ENCODE measurements around the gene DNAH14. TPM values are rescaled to one million over a fixed set of nuclear protein-coding genes. Genes with fewer than 3 reads are reported as not detected.

DNAH14 gene
- total and polyA plus RNA-seq, 2 of the 4 experiments (the other 2 are of a cell fraction), result 2.7 to 3.6 TPM

DNA sequence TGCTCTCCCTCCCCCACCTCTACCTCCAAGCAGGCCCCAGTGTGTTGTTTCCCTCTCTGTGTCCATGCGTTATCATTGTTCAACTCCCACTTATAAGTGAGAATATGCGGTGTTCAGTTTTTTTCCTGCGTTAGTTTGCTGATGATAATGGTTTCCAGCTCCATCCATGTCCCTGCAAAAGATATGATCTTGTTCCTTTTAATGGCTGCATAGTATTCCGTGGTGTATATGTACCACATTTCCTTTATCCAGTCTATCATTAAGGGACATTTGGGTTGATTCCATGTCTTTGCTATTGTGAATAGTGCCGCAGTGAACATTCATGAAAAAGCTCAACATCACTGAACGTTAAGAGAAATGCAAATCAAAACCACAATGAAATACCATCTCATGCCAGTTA is 58.6 kb downstream of the DNAH14 start:
- H4K5ac ChIP-seq (ENCODE audit: low read depth, low read length), result no peak overlapping the region
- no peak overlapping the region for H3K4me3 ChIP-seq (ENCODE audit: insufficient read depth, low read depth, low read length)
- H2AK5ac ChIP-seq (ENCODE audit: low read depth, low read length), result no peak overlapping the region
- no peak overlapping the region for H3K18ac ChIP-seq (ENCODE audit: low read depth, low read length)
- ChIA-PET CTCF (no interaction called here), POLR2A (ENCODE audit: unreplicated experiment) (no interaction called here)
- no peak overlapping the region for H2BK15ac ChIP-seq (ENCODE audit: low read depth, low read length)
- H3K4ac ChIP-seq (ENCODE audit: low read depth, low read length), result no peak overlapping the region
- H3K9ac ChIP-seq (ENCODE audit: low read depth, low read length), result no peak overlapping the region
- no peak overlapping the region for H2BK120ac ChIP-seq (ENCODE audit: low read depth, low read length)
- H4K91ac ChIP-seq (ENCODE audit: insufficient read depth, low read depth, low read length), result no peak overlapping the region
- H3K27ac ChIP-seq (ENCODE audit: insufficient read depth, low read length), result no peak overlapping the region
- dilution Hi-C loops (cut with HindIII; ENCODE audit: low sequenced_read_pairs, unreplicated experiment) (no loop called here), intact Hi-C loops (cut with micrococcal nuclease) (no loop called here), in situ Hi-C loops (cut with MboI; ENCODE audit: low sequenced_read_pairs) (no loop called here)
- no peak overlapping the region for H2AK9ac ChIP-seq (replicated peaks; ENCODE audit: low read depth, low read length, poor library complexity)
- no peaks in the 10 kb centered on the region for H4K20me1 ChIP-seq (ENCODE audit: insufficient read depth, low read length)
- H2BK5ac ChIP-seq (ENCODE audit: low read depth, low read length, poor library complexity, severe bottlenecking), result no peak overlapping the region
- H3K14ac ChIP-seq (replicated peaks; ENCODE audit: low read depth, low read length), result no peak overlapping the region
- no peak overlapping the region for H3K4me2 ChIP-seq (ENCODE audit: low read depth, low read length)
- BruUV-seq (replicated peaks), result no TSS peak
- no peaks in the 10 kb centered on the region for H3K9me1 ChIP-seq (ENCODE audit: insufficient read depth, low read length)
- no peaks in the 10 kb centered on the region for H3K79me1 ChIP-seq (ENCODE audit: low read depth in 1 of 2, low read length in 2 of 2)
- no peaks in the 10 kb centered on the region for H3K36me3 ChIP-seq (ENCODE audit: control insufficient read depth, insufficient read depth, low read length)
- no CpG with 5 or more reads among the region's 6 CpGs for WGBS, 2 experiments (ENCODE audit: extremely low coverage in 2 of 2, insufficient read length in 1 of 2)
- no peak overlapping the region for H4K8ac ChIP-seq (ENCODE audit: low read depth in 2 of 2, low read length in 2 of 2)
- no peak overlapping the region for H2BK20ac ChIP-seq (ENCODE audit: low read depth, low read length)
- H3K27me3 ChIP-seq (ENCODE audit: control insufficient read depth, insufficient read depth, low read length), result no peaks in the 10 kb centered on the region
- ATAC-seq (ENCODE audit: low read depth) (no peak), DNase-seq (no peak)
- no peak overlapping the region for H3K56ac ChIP-seq (ENCODE audit: extremely low read depth, insufficient read depth, low read length)
- no peaks in the 10 kb centered on the region for H3K9me3 ChIP-seq (ENCODE audit: control insufficient read depth, insufficient read depth, low read length)
- TF ChIP-seq MAZ (IDR thresholded peaks at IDR 0.05; ENCODE audit: borderline replicate concordance, low read depth, low read length), result no peak
- no peak for TF ChIP-seq RCOR1 (IDR thresholded peaks at IDR 0.05; ENCODE audit: insufficient replicate concordance, low read length)
- TF ChIP-seq, protein P1, sequence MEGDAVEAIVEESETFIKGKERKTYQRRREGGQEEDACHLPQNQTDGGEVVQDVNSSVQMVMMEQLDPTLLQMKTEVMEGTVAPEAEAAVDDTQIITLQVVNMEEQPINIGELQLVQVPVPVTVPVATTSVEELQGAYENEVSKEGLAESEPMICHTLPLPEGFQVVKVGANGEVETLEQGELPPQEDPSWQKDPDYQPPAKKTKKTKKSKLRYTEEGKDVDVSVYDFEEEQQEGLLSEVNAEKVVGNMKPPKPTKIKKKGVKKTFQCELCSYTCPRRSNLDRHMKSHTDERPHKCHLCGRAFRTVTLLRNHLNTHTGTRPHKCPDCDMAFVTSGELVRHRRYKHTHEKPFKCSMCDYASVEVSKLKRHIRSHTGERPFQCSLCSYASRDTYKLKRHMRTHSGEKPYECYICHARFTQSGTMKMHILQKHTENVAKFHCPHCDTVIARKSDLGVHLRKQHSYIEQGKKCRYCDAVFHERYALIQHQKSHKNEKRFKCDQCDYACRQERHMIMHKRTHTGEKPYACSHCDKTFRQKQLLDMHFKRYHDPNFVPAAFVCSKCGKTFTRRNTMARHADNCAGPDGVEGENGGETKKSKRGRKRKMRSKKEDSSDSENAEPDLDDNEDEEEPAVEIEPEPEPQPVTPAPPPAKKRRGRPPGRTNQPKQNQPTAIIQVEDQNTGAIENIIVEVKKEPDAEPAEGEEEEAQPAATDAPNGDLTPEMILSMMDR (conservative IDR thresholded peaks at IDR 0.05; ENCODE audit: low read depth, low read length), result no peak
- no peak for TF ChIP-seq RAD21 (IDR thresholded peaks at IDR 0.05; ENCODE audit: low read length)
- no peak overlapping the region for H2AFZ ChIP-seq (replicated peaks; ENCODE audit: low read length, poor library complexity)
- H3K23ac ChIP-seq (ENCODE audit: low read depth, low read length), result no peak overlapping the region
- no peaks in the 10 kb centered on the region for H3K4me1 ChIP-seq (ENCODE audit: control insufficient read depth, insufficient read depth, low read length)

All from IMR-90 (cell line).